ENCODE results near the gene PPAN.

Gene PPAN

DNA sequence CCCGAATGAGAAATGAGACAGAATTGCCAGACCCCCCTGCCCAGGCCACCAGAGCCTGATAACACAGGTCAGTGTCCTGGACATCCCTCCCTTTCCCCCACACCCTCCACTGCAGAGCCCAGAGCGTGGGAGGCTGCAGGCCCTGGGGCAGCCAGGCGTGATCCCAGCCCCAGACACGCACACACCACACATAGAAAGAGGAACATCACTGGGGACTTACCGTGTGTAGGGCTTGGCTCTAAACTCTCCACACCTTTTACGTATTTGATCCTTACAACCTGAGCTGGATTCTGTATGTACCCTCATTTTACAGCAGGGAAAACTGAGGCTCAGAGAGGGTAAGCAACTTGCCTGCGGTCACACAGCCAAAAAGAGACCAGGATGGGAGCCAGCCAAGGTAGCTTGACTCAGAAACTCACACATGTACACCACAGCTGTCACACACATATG is 3.4 kb upstream of the PPAN start:
- DNase-seq (ENCODE audit: low spot score) = peak; percentile 79
- in situ Hi-C loops (cut with MboI; ENCODE audit: low sequenced_read_pairs, unreplicated experiment) = no loop called here
- TF ChIP-seq CTCF (IDR thresholded peaks at IDR 0.05; ENCODE audit: borderline replicate concordance, control extremely low read depth, extremely low read depth, insufficient read depth, missing control alignments) = no peak

DNA sequence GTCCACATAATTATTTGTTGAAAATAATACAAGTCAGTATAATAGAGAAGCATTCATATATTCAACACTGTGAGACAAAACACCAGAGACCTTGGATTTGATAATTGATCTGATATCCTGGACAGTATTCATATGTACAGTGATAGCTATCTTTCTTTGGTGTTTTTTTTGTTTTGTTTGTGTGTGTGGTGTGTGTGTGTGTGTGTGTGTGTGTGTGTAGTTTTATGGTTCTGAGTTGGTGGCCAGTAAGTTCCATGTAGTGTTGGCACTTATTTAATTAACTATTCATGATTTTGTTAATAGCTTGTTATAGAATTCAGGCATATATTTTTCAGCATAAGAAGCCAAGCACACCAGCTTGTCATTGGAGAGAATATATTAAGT is 2.0 kb upstream of the PPAN start:
- TF ChIP-seq CTCF (IDR thresholded peaks at IDR 0.05; ENCODE audit: borderline replicate concordance, control extremely low read depth, extremely low read depth, insufficient read depth, missing control alignments) = no peak
- in situ Hi-C loops (cut with MboI; ENCODE audit: low sequenced_read_pairs, unreplicated experiment) = no loop called here

GRCh38 chr19:10104665-10105508 is 1.3 kb upstream of the PPAN start:
- in situ Hi-C loops (cut with MboI; ENCODE audit: low sequenced_read_pairs, unreplicated experiment) = no loop called here
- TF ChIP-seq CTCF (IDR thresholded peaks at IDR 0.05; ENCODE audit: borderline replicate concordance, control extremely low read depth, extremely low read depth, insufficient read depth, missing control alignments) = no peak
- DNase-seq (ENCODE audit: low spot score) = peak; percentile 81

More for the DNA sequence above, 2.0 kb upstream of the PPAN start:
- no peak for DNase-seq (ENCODE audit: low spot score)

- in situ Hi-C loops (cut with MboI; ENCODE audit: low sequenced_read_pairs, unreplicated experiment) = no loop called here
- peak; percentile 74 for DNase-seq (ENCODE audit: low spot score)
- TF ChIP-seq CTCF (IDR thresholded peaks at IDR 0.05; ENCODE audit: borderline replicate concordance, control extremely low read depth, extremely low read depth, insufficient read depth, missing control alignments) = no peak
Measured at GRCh38 chr19:10105509-10106099, 558 bp upstream of the PPAN start.

DNA sequence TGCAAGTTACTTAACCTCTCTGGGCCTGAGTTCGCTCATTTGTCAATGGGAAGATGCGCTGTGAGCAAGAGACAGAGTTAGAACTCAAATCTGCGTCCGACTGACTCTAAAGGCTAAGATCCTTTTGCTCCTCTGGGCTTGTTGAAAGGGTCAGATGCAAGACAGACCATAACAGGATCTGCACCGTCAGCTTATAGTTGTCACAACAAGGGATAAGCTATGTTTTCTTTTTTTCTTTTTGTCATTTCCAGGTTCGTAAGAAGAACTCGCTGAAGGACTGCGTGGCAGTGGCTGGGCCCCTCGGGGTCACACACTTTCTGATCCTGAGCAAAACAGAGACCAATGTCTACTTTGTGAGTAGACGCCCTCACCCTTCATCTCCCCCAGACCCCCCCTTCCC is 1.1 kb downstream of the PPAN start:
- DNase-seq (ENCODE audit: low spot score) = peak; percentile 12
- TF ChIP-seq CTCF (IDR thresholded peaks at IDR 0.05; ENCODE audit: borderline replicate concordance, control extremely low read depth, extremely low read depth, insufficient read depth, missing control alignments) = no peak
- in situ Hi-C loops (cut with MboI; ENCODE audit: low sequenced_read_pairs, unreplicated experiment) = no loop called here

- TF ChIP-seq CTCF (IDR thresholded peaks at IDR 0.05; ENCODE audit: borderline replicate concordance, control extremely low read depth, extremely low read depth, insufficient read depth, missing control alignments) = no peak
- in situ Hi-C loops (cut with MboI; ENCODE audit: low sequenced_read_pairs, unreplicated experiment) = no loop called here
- DNase-seq (ENCODE audit: low spot score) = no peak
Measured at GRCh38 chr19:10107817-10108367, 1.7 kb downstream of the PPAN start.

Measured in GM13976 (cell line).